CD4-positive, alpha-beta T cell treated with Interleukin-6 at 100 ng/mL for 8 hours (primary cell): Measurements from ENCODE around the gene MADD.

Experiments
- DNase-seq: peaks from one replicate; pipeline ENCODE4 v3.0.0-alpha.2; 2020; ENCODE audit warnings: mixed read lengths, low spot score

The MADD gene

DNA sequence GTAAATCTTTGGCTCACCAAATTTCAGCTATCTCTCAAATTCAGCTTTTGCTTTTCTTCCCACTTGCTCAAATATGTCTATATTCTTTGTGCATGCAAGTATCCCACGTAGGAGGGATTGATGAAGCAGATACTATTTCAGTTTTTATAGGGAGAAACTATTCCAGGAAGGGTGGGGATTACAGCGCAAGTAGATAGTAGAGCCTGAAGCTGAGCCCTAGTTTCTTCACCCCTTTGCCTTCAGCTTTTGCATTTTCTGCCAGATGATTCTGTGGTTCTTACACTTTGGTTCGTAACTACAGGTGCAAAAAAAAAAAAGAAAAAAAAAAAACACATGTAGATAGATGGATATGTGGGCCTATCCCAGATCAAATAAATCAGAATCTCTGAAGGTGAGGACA is 18.2 kb upstream of the MADD start:
- no peak for DNase-seq

- DNase-seq: no peak
Measured at GRCh38 chr11:47253660-47254059, 16.3 kb upstream of the MADD start.

DNA sequence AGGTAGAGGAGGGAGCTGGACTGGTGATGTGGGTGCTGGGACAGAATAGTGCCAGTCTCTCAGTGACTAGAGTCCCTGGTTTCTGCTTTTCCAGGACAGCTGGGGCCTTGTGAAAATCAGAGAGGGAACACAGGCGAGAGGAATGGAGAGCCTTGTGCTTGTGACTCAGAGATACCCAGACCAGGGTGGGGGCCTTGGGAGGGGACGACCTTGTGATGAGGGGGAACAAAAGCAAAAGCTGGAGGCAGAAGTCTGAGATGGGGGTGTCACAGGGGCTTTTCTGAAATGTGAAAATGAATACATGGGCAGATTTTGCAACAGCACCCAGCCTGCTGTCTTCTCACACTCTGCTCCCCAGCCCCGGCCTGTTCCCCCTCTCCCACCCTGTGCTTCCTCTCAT is 15.5 kb upstream of the MADD start:
- DNase-seq: no peak

- DNase-seq: no peak
Measured at GRCh38 chr11:47256374-47256773, 13.6 kb upstream of the MADD start.

GRCh38 chr11:47257177-47257516 is 12.8 kb upstream of the MADD start:
- DNase-seq: no peak

- DNase-seq: no peak
Measured at GRCh38 chr11:47257517-47258316, 12.2 kb upstream of the MADD start, which contains the start of gene NR1H3. NR1H3 (plus strand) TSS chr11:47257996; CDS start chr11:47259217, 1,221 bp downstream.

GRCh38 chr11:47258317-47258902 is 11.5 kb upstream of the MADD start:
- no peak for DNase-seq

GRCh38 chr11:47259232-47259977 is 10.5 kb upstream of the MADD start:
- peak; percentile 15 for DNase-seq

DNA sequence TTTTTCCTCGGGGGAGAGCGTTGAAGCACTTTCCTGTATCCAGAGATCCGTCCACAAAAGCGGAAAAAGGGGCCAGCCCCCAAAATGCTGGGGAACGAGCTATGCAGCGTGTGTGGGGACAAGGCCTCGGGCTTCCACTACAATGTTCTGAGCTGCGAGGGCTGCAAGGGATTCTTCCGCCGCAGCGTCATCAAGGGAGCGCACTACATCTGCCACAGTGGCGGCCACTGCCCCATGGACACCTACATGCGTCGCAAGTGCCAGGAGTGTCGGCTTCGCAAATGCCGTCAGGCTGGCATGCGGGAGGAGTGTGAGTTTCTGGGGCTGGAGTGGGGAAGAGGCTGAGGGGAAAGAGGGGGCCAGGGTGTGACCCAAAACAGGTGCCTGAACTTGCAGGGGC is 9.6 kb upstream of the MADD start:
- DNase-seq: no peak

DNA sequence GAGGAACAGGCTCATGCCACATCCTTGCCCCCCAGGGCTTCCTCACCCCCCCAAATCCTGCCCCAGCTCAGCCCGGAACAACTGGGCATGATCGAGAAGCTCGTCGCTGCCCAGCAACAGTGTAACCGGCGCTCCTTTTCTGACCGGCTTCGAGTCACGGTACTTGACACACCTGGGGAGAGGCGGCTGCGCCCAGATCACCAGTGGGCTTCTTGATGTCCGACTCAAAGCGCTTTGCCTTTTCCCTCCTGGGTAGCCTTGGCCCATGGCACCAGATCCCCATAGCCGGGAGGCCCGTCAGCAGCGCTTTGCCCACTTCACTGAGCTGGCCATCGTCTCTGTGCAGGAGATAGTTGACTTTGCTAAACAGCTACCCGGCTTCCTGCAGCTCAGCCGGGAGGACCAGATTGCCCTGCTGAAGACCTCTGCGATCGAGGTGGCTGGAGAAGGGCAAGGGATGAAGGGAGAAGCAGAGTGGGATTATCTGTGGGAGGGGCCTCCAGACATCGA is 8.6 kb upstream of the MADD start:
- DNase-seq: no peak

- no peak for DNase-seq
Measured at GRCh38 chr11:47264119-47264518, 5.8 kb upstream of the MADD start.

DNA sequence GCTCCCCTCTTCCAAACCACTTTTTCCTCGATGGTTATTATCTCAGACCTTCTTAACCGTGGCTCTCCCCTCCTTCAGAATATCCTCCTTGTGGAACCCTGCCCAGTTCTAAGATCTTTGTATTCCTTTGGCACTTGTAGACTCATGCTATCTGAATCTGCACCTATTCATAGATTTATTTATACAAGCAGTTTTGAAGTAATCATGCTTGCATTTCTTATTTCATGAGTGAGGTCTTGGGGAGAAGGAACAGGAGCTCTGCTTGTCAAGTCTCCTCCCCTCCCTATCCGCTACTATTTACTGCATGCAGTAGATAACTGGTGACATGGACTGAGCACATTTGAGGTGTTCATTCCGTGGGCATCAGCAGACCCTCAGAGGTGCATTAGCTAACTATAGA is 5.4 kb upstream of the MADD start:
- DNase-seq: no peak

GRCh38 chr11:47267876-47268275 is 2.1 kb upstream of the MADD start:
- no peak for DNase-seq

DNA sequence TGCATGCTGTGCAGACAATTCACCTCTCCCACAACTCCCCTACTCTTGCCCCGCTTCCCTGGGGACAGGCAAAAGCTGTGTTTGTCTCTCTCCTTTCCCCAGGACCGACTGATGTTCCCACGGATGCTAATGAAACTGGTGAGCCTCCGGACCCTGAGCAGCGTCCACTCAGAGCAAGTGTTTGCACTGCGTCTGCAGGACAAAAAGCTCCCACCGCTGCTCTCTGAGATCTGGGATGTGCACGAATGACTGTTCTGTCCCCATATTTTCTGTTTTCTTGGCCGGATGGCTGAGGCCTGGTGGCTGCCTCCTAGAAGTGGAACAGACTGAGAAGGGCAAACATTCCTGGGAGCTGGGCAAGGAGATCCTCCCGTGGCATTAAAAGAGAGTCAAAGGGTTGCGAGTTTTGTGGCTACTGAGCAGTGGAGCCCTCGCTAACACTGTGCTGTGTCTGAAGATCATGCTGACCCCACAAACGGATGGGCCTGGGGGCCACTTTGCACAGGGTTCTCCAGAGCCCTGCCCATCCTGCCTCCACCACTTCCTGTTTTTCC is 1.4 kb upstream of the MADD start:
- DNase-seq: no peak

- DNase-seq: peak; percentile 86
Measured at GRCh38 chr11:47269002-47269828, 718 bp upstream of the MADD start.

DNA sequence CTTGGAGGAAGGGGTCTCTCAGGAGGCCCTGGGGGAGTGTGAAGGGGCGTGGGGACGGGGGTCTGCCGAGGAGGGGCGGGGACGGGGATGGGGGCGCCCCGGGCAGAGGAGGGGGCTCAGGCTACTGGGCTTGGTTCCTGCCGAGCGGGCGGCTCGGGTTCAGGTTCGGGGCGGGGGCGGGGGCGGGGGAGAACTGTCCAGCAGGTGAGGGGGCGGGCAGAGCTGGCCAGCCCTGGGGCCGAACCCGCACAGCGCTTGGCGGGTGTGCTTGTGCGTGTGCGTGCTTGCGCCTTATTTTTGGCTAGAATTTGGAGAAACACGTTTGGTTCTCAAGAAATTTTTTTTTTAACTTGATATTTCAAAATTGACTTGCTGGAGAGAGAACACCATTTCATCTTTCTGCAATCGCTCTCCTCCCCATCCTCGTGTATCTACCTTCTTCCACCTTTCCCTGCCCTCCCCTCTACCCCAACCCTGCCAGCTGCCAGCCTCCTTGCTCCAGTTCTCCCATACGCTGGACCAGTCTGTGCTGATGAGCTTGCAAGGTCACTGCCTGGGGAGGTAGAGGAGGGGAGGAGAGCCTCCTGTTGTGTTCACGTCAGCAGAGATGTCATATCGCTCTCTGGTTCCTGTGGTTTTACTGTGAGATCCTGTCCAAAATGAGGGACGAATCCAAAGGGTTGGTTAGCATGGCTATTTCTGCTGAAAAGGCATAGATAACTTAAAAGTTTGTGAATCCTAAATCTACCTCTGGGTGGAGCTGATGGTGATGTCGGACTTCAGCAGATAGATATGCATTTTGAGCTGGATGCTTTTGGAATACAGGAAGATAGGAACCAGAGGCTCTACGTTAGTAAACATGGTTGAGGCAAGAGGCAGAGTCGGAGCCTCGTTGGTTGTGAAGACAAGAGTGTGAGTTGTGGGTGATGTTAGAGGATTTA is 668 bp downstream of the MADD start:
- DNase-seq: peak; percentile 27

DNA sequence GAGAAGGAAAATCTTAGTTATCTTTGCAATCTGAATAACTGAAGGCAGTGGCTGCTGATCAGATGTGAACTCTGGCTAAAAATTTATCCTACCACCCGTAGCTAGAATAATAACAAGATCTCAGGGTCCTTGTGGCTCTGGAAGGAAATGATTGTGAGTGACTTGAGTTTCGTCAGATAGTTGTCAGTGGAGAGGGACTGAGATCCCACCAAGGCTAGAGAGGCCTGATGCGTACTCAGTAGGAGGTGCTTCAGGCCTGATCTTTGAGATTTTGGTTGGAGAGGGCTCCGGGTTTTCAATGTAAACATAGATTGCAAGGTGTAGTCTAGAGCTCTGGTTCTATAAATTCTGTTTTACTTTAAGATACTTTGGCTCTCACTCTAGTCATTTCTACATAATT is 1.4 kb downstream of the MADD start:
- no peak for DNase-seq

DNA sequence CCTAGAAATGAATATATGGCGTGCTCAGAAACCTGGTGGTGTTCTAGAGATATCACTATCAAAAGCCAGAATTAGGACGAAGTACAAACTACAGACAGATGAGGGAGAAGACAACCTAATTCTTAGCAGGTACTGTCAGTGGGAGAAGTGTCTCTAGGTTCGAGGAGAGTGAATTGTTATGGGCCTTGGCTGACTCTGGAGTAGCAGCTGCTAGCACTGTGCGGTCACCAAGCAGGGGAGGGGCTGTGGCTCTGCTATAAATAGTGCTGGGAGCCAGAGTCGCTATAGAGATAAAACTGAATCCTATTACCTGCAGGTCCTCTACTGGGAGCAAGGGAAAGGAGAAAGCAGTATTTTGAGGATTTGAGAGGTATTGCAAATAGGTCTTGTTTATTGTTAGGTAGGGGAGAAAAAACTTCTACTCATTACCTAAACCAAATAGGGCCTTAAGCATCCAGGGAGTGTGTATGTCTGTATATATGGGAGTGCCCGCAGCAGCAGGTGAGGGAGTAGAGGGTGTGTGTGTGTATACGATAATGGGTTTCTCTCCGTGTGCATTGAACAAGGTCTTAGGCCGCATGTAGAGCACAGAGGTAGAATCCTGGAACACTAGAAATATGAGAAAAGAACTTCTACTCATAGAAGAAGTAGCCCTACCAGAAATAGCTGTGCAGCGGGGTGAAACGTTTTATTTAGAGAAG is 2.2 kb downstream of the MADD start:
- no peak for DNase-seq

DNA sequence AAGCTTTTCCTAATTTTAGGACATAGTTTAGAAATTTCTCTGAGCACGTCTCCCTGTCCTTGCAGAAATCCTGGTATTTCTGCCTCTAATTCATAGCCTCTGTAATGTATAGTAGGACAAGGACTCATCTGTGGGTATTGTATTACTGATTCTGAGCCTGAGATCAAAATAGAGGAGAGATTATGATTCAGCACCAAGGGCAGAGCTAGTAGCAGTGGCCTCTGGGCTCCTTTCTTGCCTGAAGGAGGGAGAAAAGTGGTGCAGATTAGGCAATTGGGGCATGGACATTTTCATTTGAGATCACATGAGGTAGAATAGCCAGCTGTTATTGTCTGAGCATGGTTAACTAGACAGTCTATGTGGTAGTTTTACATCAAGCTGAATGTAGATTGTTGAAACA is 2.8 kb downstream of the MADD start:
- no peak for DNase-seq
